Measurements from ENCODE around the gene ZMAT5. TPM values are rescaled to one million over a fixed set of nuclear protein-coding genes. Genes with fewer than 3 reads are reported as not detected.
A peak's percentile ranks its signal among the peaks of the same experiment; 100 is the strongest.

Gene ZMAT5
- total and polyA plus RNA-seq, 2 donors = 14.1 to 27.8 TPM

- no peak for DNase-seq (ENCODE audit: extremely low spot score)
- 44% methylated on average over 8 of the region's 8 CpGs for WGBS
These were observed 14.2 kb upstream of the ZMAT5 start for GRCh38 chr22:29780748-29781676.

DNA sequence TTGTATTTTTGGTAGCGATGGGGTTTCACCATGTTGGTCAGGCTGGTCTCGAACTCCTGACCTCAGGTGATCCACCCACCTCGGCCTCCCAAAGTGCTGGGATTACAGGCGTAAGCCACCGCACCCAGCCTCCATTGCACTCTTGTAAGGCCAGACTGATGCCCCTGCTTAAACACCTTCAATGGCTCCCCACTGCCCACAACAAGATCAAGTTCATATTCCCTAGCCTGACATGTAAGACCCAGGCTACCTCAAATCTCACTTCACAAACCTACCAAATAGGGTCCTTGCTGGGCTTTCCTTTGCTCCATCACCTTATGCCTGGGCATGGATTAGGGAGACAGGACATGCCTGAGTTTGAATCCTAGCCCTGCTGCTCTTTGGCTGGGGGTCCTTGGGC lies 13.4 kb upstream of the ZMAT5 start:
- DNase-seq (ENCODE audit: extremely low spot score) = no peak
- WGBS = 94% methylated on average over 5 of the region's 5 CpGs
- no peak overlapping the region for H3K27ac ChIP-seq (ENCODE audit: low read depth)
- H3K4me1 ChIP-seq (ENCODE audit: insufficient read depth) = no peaks in the 10 kb centered on the region
- no peak overlapping the region for H3K4me3 ChIP-seq (ENCODE audit: low read depth, low read length)
- H3K36me3 ChIP-seq (ENCODE audit: insufficient read depth) = no peaks in the 10 kb centered on the region

More at GRCh38 chr22:29780748-29781676, 14.2 kb upstream of the ZMAT5 start:
- H3K4me1 ChIP-seq (ENCODE audit: insufficient read depth) = no peaks in the 10 kb centered on the region
- no peak overlapping the region for H3K4me3 ChIP-seq (ENCODE audit: low read depth, low read length)
- H3K27ac ChIP-seq (ENCODE audit: low read depth) = no peak overlapping the region
- H3K36me3 ChIP-seq (ENCODE audit: insufficient read depth) = no peaks in the 10 kb centered on the region

GRCh38 chr22:29773233-29773632 lies 6.4 kb upstream of the ZMAT5 start:
- Histone ChIP-seq H3K4me1 (ENCODE audit: insufficient read depth) (peaks cover 1% of the 10 kb centered on the region), H3K27ac (ENCODE audit: low read depth) (no peak overlapping the region)
- WGBS = 63% methylated on average over 2 of the region's 2 CpGs

GRCh38 chr22:29772170-29772641 lies 5.4 kb upstream of the ZMAT5 start:
- DNase-seq (ENCODE audit: extremely low spot score) = no peak
- Histone ChIP-seq H3K27ac (ENCODE audit: low read depth) (no peak overlapping the region), H3K4me3 (ENCODE audit: low read depth, low read length) (no peak overlapping the region), H3K36me3 (ENCODE audit: insufficient read depth) (no peaks in the 10 kb centered on the region), H3K4me1 (ENCODE audit: insufficient read depth) (peaks cover 6% of the 10 kb centered on the region)
- 46% methylated on average over 5 of the region's 5 CpGs for WGBS

More at GRCh38 chr22:29773233-29773632, 6.4 kb upstream of the ZMAT5 start:
- Histone ChIP-seq H3K36me3 (ENCODE audit: insufficient read depth) (no peaks in the 10 kb centered on the region), H3K4me3 (ENCODE audit: low read depth, low read length) (no peak overlapping the region)
- DNase-seq (ENCODE audit: extremely low spot score) = no peak

- Histone ChIP-seq H3K4me3 (ENCODE audit: low read depth, low read length) (no peak overlapping the region), H3K36me3 (ENCODE audit: insufficient read depth) (no peaks in the 10 kb centered on the region), H3K27ac (ENCODE audit: low read depth) (no peak overlapping the region), H3K4me1 (ENCODE audit: insufficient read depth) (peaks cover 6% of the 10 kb centered on the region)
- DNase-seq (ENCODE audit: extremely low spot score) = no peak
- WGBS = 96% methylated on average over 2 of the region's 2 CpGs
These were observed 3.0 kb upstream of the ZMAT5 start for GRCh38 chr22:29769723-29770321.

GRCh38 chr22:29768052-29768693 lies 1.4 kb upstream of the ZMAT5 start:
- H3K36me3 ChIP-seq (ENCODE audit: insufficient read depth) = no peaks in the 10 kb centered on the region
- peaks cover 6% of the 10 kb centered on the region for H3K4me1 ChIP-seq (ENCODE audit: insufficient read depth)
- no peak overlapping the region for H3K27ac ChIP-seq (ENCODE audit: low read depth)
- DNase-seq (ENCODE audit: extremely low spot score) = no peak
- 46% methylated on average over 6 of the region's 6 CpGs for WGBS
- H3K4me3 ChIP-seq (ENCODE audit: low read depth, low read length) = peak overlapping the region; percentile 77

DNA sequence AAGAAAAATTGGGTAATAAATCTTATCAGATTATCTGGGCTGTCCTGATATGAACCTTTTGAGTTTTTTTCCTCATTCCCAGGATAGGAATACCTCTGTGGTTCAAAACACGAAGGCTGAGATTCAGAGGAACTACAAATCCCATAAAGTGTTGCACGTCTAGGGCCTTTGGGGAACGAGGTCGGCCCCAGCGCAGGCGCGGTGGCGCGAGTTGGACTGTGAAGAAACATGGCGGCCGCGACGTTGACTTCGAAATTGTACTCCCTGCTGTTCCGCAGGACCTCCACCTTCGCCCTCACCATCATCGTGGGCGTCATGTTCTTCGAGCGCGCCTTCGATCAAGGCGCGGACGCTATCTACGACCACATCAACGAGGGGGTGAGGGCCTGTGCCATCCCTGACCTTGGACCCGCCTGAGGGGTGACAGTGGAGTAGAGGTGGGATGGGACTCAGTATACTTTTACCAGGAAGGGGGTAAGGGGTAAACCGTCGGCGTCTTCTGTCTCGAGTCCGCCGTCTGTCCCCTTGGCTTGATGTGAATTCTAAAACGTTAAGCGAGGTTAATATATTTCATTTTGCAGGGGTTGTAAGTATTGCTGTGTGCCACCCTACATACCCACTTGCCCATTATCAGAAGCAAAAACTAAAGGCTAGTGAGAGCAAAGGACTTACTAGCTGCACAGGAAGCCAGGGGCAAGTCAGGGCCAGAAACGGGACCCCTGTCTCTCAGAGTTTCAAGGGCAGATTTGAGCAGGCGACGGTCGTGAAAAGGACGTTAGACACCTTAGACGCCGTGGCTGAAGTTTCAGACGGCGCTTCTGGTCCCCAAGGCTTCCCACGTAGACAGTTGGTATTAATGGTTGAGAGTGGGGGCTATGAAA lies 604 bp upstream of the ZMAT5 start, which contains the start of gene UQCR10:
UQCR10 (plus strand) TSS at position 199 of the 881 bp plus-strand sequence; CDS start at position 229, 30 bp downstream.
- H3K4me3 ChIP-seq (ENCODE audit: low read depth, low read length) = peak within 1 kb of the TSS; percentile 77
- peak; percentile 87 for DNase-seq (ENCODE audit: extremely low spot score)
- no peaks in the 10 kb centered on the region for H3K36me3 ChIP-seq (ENCODE audit: insufficient read depth)
- WGBS = under 1% methylated on average over 46 of the region's 46 CpGs
- H3K4me1 ChIP-seq (ENCODE audit: insufficient read depth) = peaks cover 6% of the 10 kb centered on the region
- H3K27ac ChIP-seq (ENCODE audit: low read depth) = peak within 1 kb of the TSS; percentile 81

DNA sequence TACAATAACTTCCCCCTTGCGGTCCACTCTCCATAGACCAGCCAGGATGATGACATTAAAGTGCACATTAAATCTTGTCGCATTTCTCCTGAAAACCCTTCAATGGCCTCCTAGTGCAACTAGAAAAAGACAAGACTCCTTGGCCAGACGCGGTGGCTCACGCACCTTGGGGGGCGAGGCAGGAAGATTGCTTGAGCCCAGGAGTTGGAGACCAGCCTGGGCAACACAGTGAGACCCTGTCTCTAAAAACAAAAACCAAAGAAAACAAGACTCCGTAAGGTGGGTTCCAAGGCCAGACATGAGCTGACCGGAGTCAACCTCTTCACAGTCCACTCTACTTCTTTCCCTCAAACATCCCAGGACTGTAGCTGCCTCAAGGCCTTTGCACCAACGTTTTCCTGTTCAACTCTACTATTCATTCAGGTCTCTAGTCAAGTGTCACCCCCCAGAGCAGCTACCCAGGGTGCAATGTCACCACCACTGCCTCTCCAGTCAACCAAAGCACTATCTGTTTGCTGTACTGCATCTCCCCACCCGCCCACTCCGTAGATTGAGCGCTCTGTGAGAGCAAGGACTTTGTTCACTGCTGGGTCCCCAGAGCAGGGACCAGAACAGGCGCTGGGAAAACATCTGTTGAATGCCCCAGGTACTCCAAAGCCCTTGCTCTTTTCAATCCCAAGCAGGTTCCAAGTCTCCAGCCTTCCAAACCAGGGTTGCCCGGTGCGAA lies 739 bp downstream of the ZMAT5 start:
- Histone ChIP-seq H3K36me3 (ENCODE audit: insufficient read depth) (no peaks in the 10 kb centered on the region), H3K27ac (ENCODE audit: low read depth) (peak overlapping the region; percentile 48), H3K4me3 (ENCODE audit: low read depth, low read length) (peak overlapping the region; percentile 77), H3K4me1 (ENCODE audit: insufficient read depth) (peaks cover 6% of the 10 kb centered on the region)
- WGBS = 56% methylated on average over 15 of the region's 15 CpGs
- no peak for DNase-seq (ENCODE audit: extremely low spot score)

DNA sequence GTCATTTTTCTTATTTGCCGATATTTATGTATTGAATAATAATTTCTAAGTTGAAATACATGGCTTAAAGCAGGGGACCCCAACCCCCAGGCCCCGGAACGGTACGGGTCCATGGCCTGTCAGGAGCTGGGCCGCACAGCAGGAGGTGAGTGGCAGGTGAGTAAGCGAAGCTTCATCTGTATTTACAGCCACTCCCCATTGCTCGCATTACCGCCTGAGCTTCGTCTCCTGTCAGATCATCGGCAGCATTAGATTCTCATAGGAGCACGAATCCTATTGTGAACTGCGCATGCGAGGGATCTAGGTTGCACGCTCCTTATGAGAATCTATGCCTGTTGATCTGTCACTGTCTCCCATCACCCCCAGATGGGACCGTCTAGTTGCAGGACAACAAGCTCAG lies 4.5 kb downstream of the ZMAT5 start:
- WGBS = 88% methylated on average over 15 of the region's 15 CpGs
- H3K4me1 ChIP-seq (ENCODE audit: insufficient read depth) = no peaks in the 10 kb centered on the region
- H3K36me3 ChIP-seq (ENCODE audit: insufficient read depth) = no peaks in the 10 kb centered on the region
- no peak overlapping the region for H3K27ac ChIP-seq (ENCODE audit: low read depth)
- H3K4me3 ChIP-seq (ENCODE audit: low read depth, low read length) = no peak overlapping the region
- no peak for DNase-seq (ENCODE audit: extremely low spot score)

GRCh38 chr22:29758959-29759358 lies 7.8 kb downstream of the ZMAT5 start:
- Histone ChIP-seq H3K4me1 (ENCODE audit: insufficient read depth) (no peaks in the 10 kb centered on the region), H3K36me3 (ENCODE audit: insufficient read depth) (no peaks in the 10 kb centered on the region), H3K4me3 (ENCODE audit: low read depth, low read length) (no peak overlapping the region), H3K27ac (ENCODE audit: low read depth) (no peak overlapping the region)
- WGBS = 73% methylated on average over 5 of the region's 5 CpGs
- DNase-seq (ENCODE audit: extremely low spot score) = no peak

DNA sequence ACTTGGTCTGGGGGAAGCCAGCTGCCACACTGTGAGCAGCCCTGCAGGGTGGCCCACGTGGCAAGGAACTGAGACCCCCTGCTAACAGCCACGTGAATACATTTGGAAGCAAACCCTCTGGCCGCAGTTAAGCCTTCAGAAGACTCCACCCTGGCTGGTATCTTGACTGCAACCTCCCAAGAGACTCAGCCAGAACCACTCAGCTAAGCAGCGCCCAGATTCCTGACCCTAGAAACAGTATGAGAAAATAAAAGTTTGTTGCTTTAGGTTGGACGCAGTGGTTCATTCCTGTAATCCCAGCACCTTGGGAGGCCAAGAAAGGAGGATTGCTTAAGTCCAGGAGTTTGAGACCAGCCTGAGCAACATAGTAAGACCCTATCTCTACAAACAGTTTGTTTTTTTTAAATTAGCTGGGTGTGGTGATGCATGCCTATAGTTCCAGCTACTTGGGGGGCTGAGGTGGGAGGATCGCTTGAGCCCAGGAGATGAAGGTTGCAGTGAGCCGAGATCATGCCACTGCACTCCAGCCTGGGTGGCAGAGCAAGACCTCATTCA lies 8.7 kb downstream of the ZMAT5 start:
- no peak for DNase-seq (ENCODE audit: extremely low spot score)
- Histone ChIP-seq H3K4me3 (ENCODE audit: low read depth, low read length) (no peak overlapping the region), H3K4me1 (ENCODE audit: insufficient read depth) (no peaks in the 10 kb centered on the region), H3K27ac (ENCODE audit: low read depth) (no peak overlapping the region), H3K36me3 (ENCODE audit: insufficient read depth) (no peaks in the 10 kb centered on the region)
- WGBS = 75% methylated on average over 7 of the region's 7 CpGs

DNA sequence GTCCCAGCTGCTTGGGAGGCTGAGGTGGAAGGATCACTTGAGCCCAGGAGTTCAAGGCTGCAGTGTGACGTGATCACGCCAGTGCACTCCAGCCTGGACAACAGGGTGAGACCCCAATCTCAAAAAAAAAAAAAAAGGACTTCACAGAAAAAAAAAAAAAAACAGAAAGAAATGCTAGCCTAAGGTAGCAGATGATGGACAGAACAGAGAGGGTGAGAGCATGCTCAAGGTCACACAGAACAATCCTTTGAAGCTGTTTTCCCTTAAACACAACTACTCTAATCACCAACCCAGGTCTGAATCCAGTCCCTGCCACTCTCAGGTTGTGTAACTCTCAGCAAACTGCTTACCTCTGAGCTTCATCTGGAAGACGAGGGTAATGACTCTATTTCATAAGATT lies 9.7 kb downstream of the ZMAT5 start:
- no peak for DNase-seq (ENCODE audit: extremely low spot score)
- Histone ChIP-seq H3K4me3 (ENCODE audit: low read depth, low read length) (no peak overlapping the region), H3K4me1 (ENCODE audit: insufficient read depth) (no peaks in the 10 kb centered on the region), H3K36me3 (ENCODE audit: insufficient read depth) (no peaks in the 10 kb centered on the region), H3K27ac (ENCODE audit: low read depth) (no peak overlapping the region)
- WGBS = 96% methylated on average over 3 of the region's 3 CpGs

Measured in urinary bladder (tissue), 4 donors.